Measurements from ENCODE around the gene MAN2C1. TPM values are rescaled to one million over a fixed set of nuclear protein-coding genes. Genes with fewer than 3 reads are reported as not detected.
A peak's percentile ranks its signal among the peaks of the same experiment; 100 is the strongest.

The MAN2C1 gene
- total and polyA plus RNA-seq, 9 of the 15 experiments (the other 6 are each of a cell fraction or from before 2014, with no cell fraction given), result 2.0 to 141 (median 39.9) TPM

DNA sequence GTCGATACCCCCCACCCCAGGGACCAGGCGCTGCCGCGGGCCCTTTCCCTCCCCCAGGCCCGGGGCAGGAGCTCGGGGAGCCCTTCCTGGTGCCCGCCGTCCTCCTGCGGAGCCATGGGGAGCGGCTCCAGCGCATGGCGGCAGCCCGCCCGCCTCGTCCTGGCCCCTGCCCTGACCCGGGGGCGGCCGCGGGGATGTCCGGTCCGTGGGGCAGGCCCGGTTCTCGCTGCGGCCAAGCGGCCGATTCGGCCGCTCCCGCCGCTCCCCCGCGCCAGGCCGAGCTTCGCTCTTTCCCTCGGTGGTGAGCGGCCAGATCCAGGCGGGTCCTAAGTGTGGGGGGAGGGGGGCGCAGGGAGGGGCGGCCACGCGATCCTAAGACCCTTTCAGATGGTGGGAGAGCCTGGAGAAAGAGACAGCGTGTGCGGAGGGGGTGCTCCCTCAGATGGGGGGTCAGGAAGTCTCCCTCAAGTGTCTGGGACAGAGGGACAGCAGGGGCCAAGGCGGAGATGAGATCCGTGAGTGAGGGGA lies 20.3 kb downstream of the MAN2C1 start:
- in situ Hi-C loops (cut with MboI), result no loop called here
- intact Hi-C loops (cut with micrococcal nuclease), result no loop called here
- POLR2A ChIA-PET, result interaction anchor here (0.6 to 0.9 kb wide), 4 partner anchors 16 to 467 kb away, joined by 3 read pairs; no protein-coding TSS in a partner anchor
- TF ChIP-seq ATF1 (CRISPR knock-in tag; IDR thresholded peaks at IDR 0.05) (no peak), ATF1 (tag; IDR thresholded peaks at IDR 0.05) (no peak), POLR2G (IDR thresholded peaks at IDR 0.05; ENCODE audit: low read depth, low read length) (peak; percentile 11; the same call in 1 of the 2 replicates), SPI1 (IDR thresholded peaks at IDR 0.05; ENCODE audit: borderline replicate concordance, low read depth, low read length) (no peak), SIX5 (IDR thresholded peaks at IDR 0.05; ENCODE audit: borderline replicate concordance in 1 of 2, insufficient read depth in 1 of 2, low read depth in 1 of 2, low read length in 2 of 2) (no peak), ZNF232 (CRISPR knock-in tag; IDR thresholded peaks at IDR 0.05) (no peak), NBN (IDR thresholded peaks at IDR 0.05; ENCODE audit: low read depth) (no peak), CREB1 (IDR thresholded peaks at IDR 0.05) (no peak), CREB1 (CRISPR knock-in tag; IDR thresholded peaks at IDR 0.05) (no peak), ZNF785 (CRISPR knock-in tag; IDR thresholded peaks at IDR 0.05) (no peak), NFIX (CRISPR knock-in tag; IDR thresholded peaks at IDR 0.05; ENCODE audit: low read depth) (no peak), RBBP5 (IDR thresholded peaks at IDR 0.05; ENCODE audit: borderline replicate concordance, insufficient read depth, low read length, poor library complexity, severe bottlenecking) (no peak), ZBTB7A (IDR thresholded peaks at IDR 0.05; ENCODE audit: borderline replicate concordance, control insufficient read depth, low read depth, low read length) (peak; percentile 37; the same call in 1 of the 2 replicates), ATF3 (IDR thresholded peaks at IDR 0.05) (no peak), ATF3 (CRISPR knock-in tag; conservative IDR thresholded peaks at IDR 0.05) (no peak)
- TF ChIP-seq, protein P1, sequence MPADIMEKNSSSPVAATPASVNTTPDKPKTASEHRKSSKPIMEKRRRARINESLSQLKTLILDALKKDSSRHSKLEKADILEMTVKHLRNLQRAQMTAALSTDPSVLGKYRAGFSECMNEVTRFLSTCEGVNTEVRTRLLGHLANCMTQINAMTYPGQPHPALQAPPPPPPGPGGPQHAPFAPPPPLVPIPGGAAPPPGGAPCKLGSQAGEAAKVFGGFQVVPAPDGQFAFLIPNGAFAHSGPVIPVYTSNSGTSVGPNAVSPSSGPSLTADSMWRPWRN (IDR thresholded peaks at IDR 0.05; ENCODE audit: low read depth), result no peak
- TF ChIP-seq, protein P2, sequence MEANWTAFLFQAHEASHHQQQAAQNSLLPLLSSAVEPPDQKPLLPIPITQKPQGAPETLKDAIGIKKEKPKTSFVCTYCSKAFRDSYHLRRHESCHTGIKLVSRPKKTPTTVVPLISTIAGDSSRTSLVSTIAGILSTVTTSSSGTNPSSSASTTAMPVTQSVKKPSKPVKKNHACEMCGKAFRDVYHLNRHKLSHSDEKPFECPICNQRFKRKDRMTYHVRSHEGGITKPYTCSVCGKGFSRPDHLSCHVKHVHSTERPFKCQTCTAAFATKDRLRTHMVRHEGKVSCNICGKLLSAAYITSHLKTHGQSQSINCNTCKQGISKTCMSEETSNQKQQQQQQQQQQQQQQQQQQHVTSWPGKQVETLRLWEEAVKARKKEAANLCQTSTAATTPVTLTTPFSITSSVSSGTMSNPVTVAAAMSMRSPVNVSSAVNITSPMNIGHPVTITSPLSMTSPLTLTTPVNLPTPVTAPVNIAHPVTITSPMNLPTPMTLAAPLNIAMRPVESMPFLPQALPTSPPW (CRISPR knock-in tag; IDR thresholded peaks at IDR 0.05), result peak; percentile 38; the same call in 1 of the 2 replicates
- TF ChIP-seq, protein P3, sequence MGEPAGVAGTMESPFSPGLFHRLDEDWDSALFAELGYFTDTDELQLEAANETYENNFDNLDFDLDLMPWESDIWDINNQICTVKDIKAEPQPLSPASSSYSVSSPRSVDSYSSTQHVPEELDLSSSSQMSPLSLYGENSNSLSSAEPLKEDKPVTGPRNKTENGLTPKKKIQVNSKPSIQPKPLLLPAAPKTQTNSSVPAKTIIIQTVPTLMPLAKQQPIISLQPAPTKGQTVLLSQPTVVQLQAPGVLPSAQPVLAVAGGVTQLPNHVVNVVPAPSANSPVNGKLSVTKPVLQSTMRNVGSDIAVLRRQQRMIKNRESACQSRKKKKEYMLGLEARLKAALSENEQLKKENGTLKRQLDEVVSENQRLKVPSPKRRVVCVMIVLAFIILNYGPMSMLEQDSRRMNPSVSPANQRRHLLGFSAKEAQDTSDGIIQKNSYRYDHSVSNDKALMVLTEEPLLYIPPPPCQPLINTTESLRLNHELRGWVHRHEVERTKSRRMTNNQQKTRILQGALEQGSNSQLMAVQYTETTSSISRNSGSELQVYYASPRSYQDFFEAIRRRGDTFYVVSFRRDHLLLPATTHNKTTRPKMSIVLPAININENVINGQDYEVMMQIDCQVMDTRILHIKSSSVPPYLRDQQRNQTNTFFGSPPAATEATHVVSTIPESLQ (CRISPR knock-in tag; IDR thresholded peaks at IDR 0.05), result no peak

More for the DNA sequence above, 20.3 kb downstream of the MAN2C1 start:
- H3K9me1 ChIP-seq (ENCODE audit: control insufficient read depth, insufficient read depth, low read length), result no peaks in the 10 kb centered on the region
- H3K9ac ChIP-seq (ENCODE audit: insufficient read depth in 1 of 2, low read depth in 2 of 2, low read length in 2 of 2), result peak overlapping the region; percentile 72 to 89
- FAIRE-seq, result no peak
- H3K9me3 ChIP-seq (replicated peaks; ENCODE audit: control insufficient read depth, insufficient read depth, low read depth, low read length), result no peaks in the 10 kb centered on the region
- DNase-seq (ENCODE audit: extremely low read depth in 1 of 4, low spot score in 3 of 4), result peak in 3 of 4 experiments; percentile 54 to 71 (median 69)
- WGBS (ENCODE audit: insufficient coverage, low coverage, missing lambda C conversion rate), result 6% methylated on average over 16 of the region's 45 CpGs
- H3K4me3 ChIP-seq, result peak overlapping the region; percentile 55
- peak; percentile 61 for ATAC-seq
- peak overlapping the region; percentile 80 for H3K4me2 ChIP-seq (ENCODE audit: insufficient read depth, low read length)
- CTCF ChIA-PET (ENCODE audit: low intra/inter-chr PET ratio), result no interaction called here
- peak overlapping the region; percentile 95 for H2AFZ ChIP-seq (ENCODE audit: low read depth, low read length)
- peak overlapping the region; percentile 61; the same call in 2 of the 3 replicates for H3K27ac ChIP-seq (ENCODE audit: extremely low read depth, low read depth, low read length)
- H3K27me3 ChIP-seq (ENCODE audit: control insufficient read depth in 2 of 2, insufficient read depth in 2 of 2, low read length in 2 of 2), result no peaks in the 10 kb centered on the region
- H3K36me3 ChIP-seq (ENCODE audit: control insufficient read depth, insufficient read depth, low read length), result no peaks in the 10 kb centered on the region
- H4K20me1 ChIP-seq (replicated peaks; ENCODE audit: control insufficient read depth, insufficient read depth, low read length), result no peaks in the 10 kb centered on the region
- peaks cover 4 to 31% of the 10 kb centered on the region in 2 experiments; a peak in 3 of 5 replicates for H3K4me1 ChIP-seq (replicated peaks in 1 of 2; ENCODE audit: control insufficient read depth in 2 of 2, insufficient read depth in 2 of 2, low read length in 2 of 2)
- H3K79me2 ChIP-seq (ENCODE audit: control insufficient read depth, insufficient read depth, low read length), result no peaks in the 10 kb centered on the region
- no TSS peak for BruUV-seq (replicated peaks)
